ENCODE results near the gene TXNRD2. TPM values are rescaled to one million over a fixed set of nuclear protein-coding genes. Genes with fewer than 3 reads are reported as not detected.

Gene TXNRD2
- total RNA-seq, 3 donors from 2014 or later (not counting 1 experiment from before 2014, with no cell fraction given): 23.5 to 37.3 (median 24.4) TPM

- Mint-ChIP-seq H3K4me1 (no peaks in the 10 kb centered on the region), H3K9me3 (no peaks in the 10 kb centered on the region), H3K4me3 (no peak overlapping the region), H3K27ac (no peak overlapping the region), H3K36me3 (peaks cover 13% of the 10 kb centered on the region), H3K27me3 (ENCODE audit: low read depth in 2 of 2) (no peaks in the 10 kb centered on the region)
- Histone ChIP-seq H3K27ac (ENCODE audit: low read length) (no peak overlapping the region), H3K27me3 (ENCODE audit: control insufficient read depth, insufficient read depth, low read length) (no peaks in the 10 kb centered on the region), H3K9me3 (ENCODE audit: control insufficient read depth, insufficient read depth, low read length) (no peaks in the 10 kb centered on the region), H3K4me1 (ENCODE audit: control insufficient read depth, insufficient read depth, low read length) (no peaks in the 10 kb centered on the region), H3K4me3 (ENCODE audit: low read length) (no peak overlapping the region), H3K36me3 (ENCODE audit: control insufficient read depth, insufficient read depth, low read length) (peaks cover 50% of the 10 kb centered on the region)
- 54% methylated on average over 7 of the region's 7 CpGs for WGBS (ENCODE audit: insufficient coverage)
- no peak for TF ChIP-seq CTCF (IDR thresholded peaks at IDR 0.05)
- intact Hi-C loops (cut with micrococcal nuclease): no loop called here
- ATAC-seq (no peak), DNase-seq (no peak)
Observed at GRCh38 chr22:19916941-19917340, 24.7 kb downstream of the TXNRD2 start.

GRCh38 chr22:19916006-19916405, 25.6 kb downstream of the TXNRD2 start:
- intact Hi-C loops (cut with micrococcal nuclease): no loop called here
- no peak overlapping the region for H3K27ac Mint-ChIP-seq
- H3K9me3 ChIP-seq (ENCODE audit: control insufficient read depth, insufficient read depth, low read length): no peaks in the 10 kb centered on the region
- no peak overlapping the region for H3K4me3 ChIP-seq (ENCODE audit: low read length)
- no peaks in the 10 kb centered on the region for H3K4me1 ChIP-seq (ENCODE audit: control insufficient read depth, insufficient read depth, low read length)
- H3K27me3 ChIP-seq (ENCODE audit: control insufficient read depth, insufficient read depth, low read length): no peaks in the 10 kb centered on the region
- H3K9me3 Mint-ChIP-seq: no peaks in the 10 kb centered on the region
- peaks cover 13% of the 10 kb centered on the region for H3K36me3 Mint-ChIP-seq
- H3K4me3 Mint-ChIP-seq: no peak overlapping the region
- H3K27me3 Mint-ChIP-seq (ENCODE audit: low read depth in 2 of 2): no peaks in the 10 kb centered on the region
- no peak for TF ChIP-seq CTCF (IDR thresholded peaks at IDR 0.05)
- DNase-seq (no peak), ATAC-seq (no peak)
- no peaks in the 10 kb centered on the region for H3K4me1 Mint-ChIP-seq
- H3K36me3 ChIP-seq (ENCODE audit: control insufficient read depth, insufficient read depth, low read length): peaks cover 50% of the 10 kb centered on the region
- WGBS (ENCODE audit: insufficient coverage): 86% methylated on average over 9 of the region's 9 CpGs
- no peak overlapping the region for H3K27ac ChIP-seq (ENCODE audit: low read length)

- ATAC-seq: no peak
- Histone ChIP-seq H3K36me3 (ENCODE audit: control insufficient read depth, insufficient read depth, low read length) (peaks cover 50% of the 10 kb centered on the region), H3K27ac (ENCODE audit: low read length) (no peak overlapping the region), H3K9me3 (ENCODE audit: control insufficient read depth, insufficient read depth, low read length) (no peaks in the 10 kb centered on the region), H3K4me1 (ENCODE audit: control insufficient read depth, insufficient read depth, low read length) (no peaks in the 10 kb centered on the region), H3K27me3 (ENCODE audit: control insufficient read depth, insufficient read depth, low read length) (no peaks in the 10 kb centered on the region), H3K4me3 (ENCODE audit: low read length) (no peak overlapping the region)
- Mint-ChIP-seq H3K9me3 (no peaks in the 10 kb centered on the region), H3K27me3 (ENCODE audit: low read depth in 2 of 2) (no peaks in the 10 kb centered on the region), H3K4me1 (no peaks in the 10 kb centered on the region), H3K27ac (no peak overlapping the region), H3K4me3 (no peak overlapping the region), H3K36me3 (peaks cover 13% of the 10 kb centered on the region)
- WGBS (ENCODE audit: insufficient coverage): 90% methylated on average over 9 of the region's 13 CpGs
- intact Hi-C loops (cut with micrococcal nuclease): no loop called here
- no peak for TF ChIP-seq CTCF (IDR thresholded peaks at IDR 0.05)
- no peak for DNase-seq
Observed at GRCh38 chr22:19915287-19915954, 26.2 kb downstream of the TXNRD2 start.
